Fibroblast of mammary gland (primary cell): Measurements from ENCODE around the gene ARID2.

Experiments used
- DNase-seq: peaks from one replicate; pipeline ENCODE4 v3.0.0-alpha.2; 2010; ENCODE audit warnings: low read depth
- H3K4me3 ChIP-seq: 2 replicates; pipeline ENCODE4 v1.5.1; 2011; ENCODE audit warnings: low read depth, mild to moderate bottlenecking, low read length, moderate library complexity; ENCODE audit not compliant: control insufficient read depth
- TF ChIP-seq, protein P1 (sequence below): conservative IDR thresholded peaks from 2 replicates; pipeline ENCODE4 v1.5.1; 2011; ENCODE audit warnings: low read depth, low read length, inconsistent platforms; ENCODE audit not compliant: control insufficient read depth, insufficient read depth

The ARID2 gene

DNA sequence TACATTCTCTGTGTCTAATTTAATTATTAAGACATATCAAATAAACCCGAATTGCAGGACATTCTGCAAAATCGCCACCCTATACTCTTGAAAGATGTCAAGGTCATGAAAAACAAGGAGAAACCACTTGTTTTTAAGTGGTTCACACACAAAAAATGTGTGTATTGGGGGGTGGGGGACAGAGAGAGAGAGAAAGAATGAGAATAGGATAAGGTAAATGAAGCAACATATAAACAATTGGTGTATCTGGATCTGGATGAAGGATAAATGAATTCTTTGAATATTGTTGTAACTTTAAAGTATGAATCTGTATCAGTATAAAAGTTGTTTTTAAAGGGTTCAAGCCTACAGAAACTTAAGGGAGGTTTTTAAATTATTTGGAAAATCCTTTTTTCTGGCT, 72.1 kb downstream of the ARID2 start:
- TF ChIP-seq, protein P1, sequence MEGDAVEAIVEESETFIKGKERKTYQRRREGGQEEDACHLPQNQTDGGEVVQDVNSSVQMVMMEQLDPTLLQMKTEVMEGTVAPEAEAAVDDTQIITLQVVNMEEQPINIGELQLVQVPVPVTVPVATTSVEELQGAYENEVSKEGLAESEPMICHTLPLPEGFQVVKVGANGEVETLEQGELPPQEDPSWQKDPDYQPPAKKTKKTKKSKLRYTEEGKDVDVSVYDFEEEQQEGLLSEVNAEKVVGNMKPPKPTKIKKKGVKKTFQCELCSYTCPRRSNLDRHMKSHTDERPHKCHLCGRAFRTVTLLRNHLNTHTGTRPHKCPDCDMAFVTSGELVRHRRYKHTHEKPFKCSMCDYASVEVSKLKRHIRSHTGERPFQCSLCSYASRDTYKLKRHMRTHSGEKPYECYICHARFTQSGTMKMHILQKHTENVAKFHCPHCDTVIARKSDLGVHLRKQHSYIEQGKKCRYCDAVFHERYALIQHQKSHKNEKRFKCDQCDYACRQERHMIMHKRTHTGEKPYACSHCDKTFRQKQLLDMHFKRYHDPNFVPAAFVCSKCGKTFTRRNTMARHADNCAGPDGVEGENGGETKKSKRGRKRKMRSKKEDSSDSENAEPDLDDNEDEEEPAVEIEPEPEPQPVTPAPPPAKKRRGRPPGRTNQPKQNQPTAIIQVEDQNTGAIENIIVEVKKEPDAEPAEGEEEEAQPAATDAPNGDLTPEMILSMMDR, result no peak
- no peak overlapping the region for H3K4me3 ChIP-seq
- DNase-seq, result no peak

DNA sequence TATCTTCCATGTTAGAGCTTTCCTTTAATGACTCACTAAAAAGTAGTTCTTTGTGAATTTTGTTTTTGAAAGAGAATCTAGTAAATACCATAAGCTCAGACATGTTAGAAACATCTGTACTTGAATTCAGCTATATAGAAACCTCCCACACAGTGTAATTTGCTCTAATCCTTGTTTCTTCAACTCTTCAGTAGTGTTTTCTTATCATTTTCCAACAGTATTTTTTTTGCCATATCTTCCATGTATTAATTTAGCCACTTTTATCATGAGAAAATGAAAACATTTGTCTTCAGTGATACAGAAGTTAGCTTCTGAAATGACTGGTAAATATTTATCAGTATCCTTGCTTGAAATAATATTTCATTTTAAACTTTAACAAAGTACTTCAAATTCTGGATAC, 73.6 kb downstream of the ARID2 start:
- DNase-seq, result no peak
- TF ChIP-seq, protein P1, result no peak

DNA sequence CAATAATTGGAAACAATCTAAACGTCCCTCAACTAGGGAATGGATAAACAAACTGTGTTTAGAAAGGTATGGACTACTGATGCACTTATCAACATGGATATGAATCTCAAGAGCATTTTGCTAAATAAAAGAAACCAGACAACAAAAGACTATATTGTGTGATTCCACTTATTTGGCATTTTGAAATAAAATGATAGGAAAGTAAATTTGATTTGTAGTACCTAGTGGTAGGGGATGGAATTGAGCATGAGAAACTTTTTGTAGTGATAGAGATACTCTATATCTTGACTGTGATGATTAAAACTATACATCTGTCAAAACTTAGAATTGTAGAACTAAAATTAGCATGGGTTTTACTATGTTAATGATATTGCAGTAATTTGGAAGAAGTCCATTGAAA, 87.1 kb downstream of the ARID2 start:
- DNase-seq, result no peak
- TF ChIP-seq, protein P1, result no peak
- no peak overlapping the region for H3K4me3 ChIP-seq

More for the DNA sequence above, 73.6 kb downstream of the ARID2 start:
- H3K4me3 ChIP-seq, result no peak overlapping the region

DNA sequence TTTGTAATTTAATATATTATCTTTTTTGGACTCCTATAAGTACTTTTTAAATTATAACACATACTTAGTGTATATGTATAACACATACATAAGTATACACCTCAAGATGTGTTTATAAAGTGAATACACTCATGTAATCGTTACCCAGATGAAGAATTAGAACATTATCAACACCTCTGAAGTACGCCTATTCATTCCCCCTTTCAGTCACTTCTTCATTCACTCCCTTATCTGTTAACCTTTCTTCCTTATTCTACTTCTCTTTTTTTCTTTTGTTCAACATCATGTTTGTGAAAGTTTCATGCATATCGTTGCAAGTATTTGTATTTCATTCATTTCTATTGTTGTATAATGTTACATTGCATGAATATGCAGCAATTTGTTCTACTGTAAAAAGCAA, 98.5 kb downstream of the ARID2 start:
- no peak for DNase-seq
- no peak overlapping the region for H3K4me3 ChIP-seq
- TF ChIP-seq, protein P1, result no peak

DNA sequence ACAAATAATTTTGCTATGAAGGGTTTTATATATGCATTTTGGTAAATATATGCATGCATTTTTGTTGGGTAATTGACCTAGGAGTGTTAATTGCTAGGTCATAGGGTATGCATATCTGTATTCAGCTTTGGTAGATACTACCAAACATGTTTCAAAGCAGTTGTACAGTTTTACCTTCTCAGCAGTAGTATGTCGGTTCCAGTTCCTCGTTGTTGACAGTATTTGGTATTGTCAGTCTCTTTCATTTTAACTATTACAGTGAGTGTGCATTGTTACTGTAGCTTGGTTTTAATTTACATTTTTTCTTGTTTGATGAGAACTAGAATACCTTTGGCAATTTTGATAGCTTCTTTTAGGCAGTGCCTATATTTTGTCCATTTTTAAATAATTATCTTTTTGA, 98.9 kb downstream of the ARID2 start:
- DNase-seq, result no peak
- TF ChIP-seq, protein P1, result no peak
- H3K4me3 ChIP-seq, result no peak overlapping the region

DNA sequence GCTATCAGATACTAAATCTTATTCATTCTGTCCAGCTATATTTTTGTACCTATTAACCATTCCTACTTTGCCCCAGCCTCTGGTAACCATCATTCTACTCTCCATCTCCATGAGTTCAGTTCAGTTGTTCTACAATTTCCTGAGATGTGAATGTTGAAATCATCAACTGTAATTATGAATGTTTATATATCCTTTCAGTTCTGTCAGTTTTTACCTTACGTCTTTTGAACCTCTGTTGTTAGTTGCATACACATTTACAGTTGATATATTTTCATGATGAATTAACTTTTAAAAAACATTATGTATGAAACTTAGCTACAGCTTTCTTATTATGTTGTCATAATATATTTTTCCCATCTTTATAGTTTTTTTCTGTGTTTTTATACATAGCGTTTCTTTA, 102.1 kb downstream of the ARID2 start:
- TF ChIP-seq, protein P1, result no peak
- DNase-seq, result no peak
- no peak overlapping the region for H3K4me3 ChIP-seq

DNA sequence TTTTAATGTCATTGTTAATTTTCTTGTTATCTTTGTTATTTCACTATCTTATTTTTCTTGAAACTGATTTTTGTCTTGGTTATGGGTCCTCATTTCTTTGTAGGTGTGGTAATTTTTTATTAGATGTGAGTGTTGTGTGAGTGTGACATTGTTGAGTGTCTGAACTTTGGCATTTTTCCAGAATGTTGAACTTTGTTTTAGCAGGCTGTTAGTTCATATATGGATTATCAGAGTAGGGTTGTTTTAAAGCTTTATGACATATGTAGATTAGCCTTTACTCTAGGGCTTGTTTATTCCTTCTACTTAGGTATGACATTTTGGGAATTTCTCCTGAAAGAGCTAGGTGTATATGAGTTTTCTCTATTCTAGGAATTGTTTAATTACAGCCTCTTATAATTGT, 103.9 kb downstream of the ARID2 start:
- DNase-seq, result no peak
- H3K4me3 ChIP-seq, result no peak overlapping the region
- TF ChIP-seq, protein P1, result no peak
